Muscle of leg (tissue), 11 donors: Measurements from ENCODE around the gene CDK5RAP2. TPM values are rescaled to one million over a fixed set of nuclear protein-coding genes. Genes with fewer than 3 reads are reported as not detected.

Experiments used
- DNase-seq: peaks from one replicate; pipeline ENCODE4 v3.0.0; 2013
- H3K27ac ChIP-seq: one replicate; pipeline ENCODE4 v1.5.1; 2013; ENCODE audit warnings: mild to moderate bottlenecking, low read length, control low read depth
- H3K27me3 ChIP-seq: one replicate; pipeline ENCODE4 v1.6.1; 2013; ENCODE audit warnings: low read length; ENCODE audit not compliant: control insufficient read depth, insufficient read depth
- H3K36me3 ChIP-seq: one replicate; pipeline ENCODE4 v1.6.1; 2013; ENCODE audit warnings: low read length; ENCODE audit not compliant: control insufficient read depth, insufficient read depth
- H3K4me1 ChIP-seq: one replicate; pipeline ENCODE4 v1.6.1; 2013; ENCODE audit warnings: low read length; ENCODE audit not compliant: control insufficient read depth, insufficient read depth
- H3K4me3 ChIP-seq: one replicate; pipeline ENCODE4 v1.5.1; 2013; ENCODE audit warnings: low read length, control low read depth
- H3K9me3 ChIP-seq: replicated peaks from 2 replicates; pipeline ENCODE4 v1.6.1; 2013; ENCODE audit warnings: low read depth, low read length; ENCODE audit not compliant: control insufficient read depth
- WGBS: methylation state at CpG from one replicate; pipeline ENCODE4 v1.1.5; 2013; ENCODE audit warnings: missing lambda C conversion rate; ENCODE audit not compliant: insufficient coverage; 5-methylcytosine and 5-hydroxymethylcytosine counted together
- polyA plus RNA-seq, 8 donors: library from polyadenylated mRNA; unstranded; fragments of 120-200 nt; gene quantifications; one replicate each; pipeline versions ENCODE4 v1.2.1 to v1.2.3, GENCODE V29; 2013; ENCODE audit warnings: inconsistent platforms in 1 of 8, low replicate concordance in 1 of 8; ENCODE audit not compliant: insufficient read length in 8 of 8, insufficient read depth in 1 of 8
- total RNA-seq: library from RNA; stranded (reverse); fragments of 120-200 nt; gene quantifications from one replicate; pipeline ENCODE4 v1.2.4, GENCODE V29; 2013

CDK5RAP2 gene
- total and polyA plus RNA-seq, 9 donors = 36.8 to 55.1 (median 44.5) TPM

GRCh38 chr9:120368799-120369198 is 211.2 kb downstream of the CDK5RAP2 start:
- Histone ChIP-seq H3K27me3 (no peaks in the 10 kb centered on the region), H3K9me3 (no peaks in the 10 kb centered on the region), H3K4me1 (peaks cover 4% of the 10 kb centered on the region), H3K36me3 (no peaks in the 10 kb centered on the region), H3K4me3 (no peak overlapping the region), H3K27ac (no peak overlapping the region)
- no peak for DNase-seq
- 38% methylated on average over 1 of the region's 1 CpG for WGBS

- peak; percentile 75 for DNase-seq
- 10% methylated on average over 4 of the region's 4 CpGs for WGBS
- Histone ChIP-seq H3K9me3 (no peaks in the 10 kb centered on the region), H3K4me3 (no peak overlapping the region), H3K27ac (no peak overlapping the region), H3K27me3 (no peaks in the 10 kb centered on the region), H3K36me3 (no peaks in the 10 kb centered on the region), H3K4me1 (peaks cover 4% of the 10 kb centered on the region)
These were observed 213.3 kb downstream of the CDK5RAP2 start for GRCh38 chr9:120366644-120367019.

DNA sequence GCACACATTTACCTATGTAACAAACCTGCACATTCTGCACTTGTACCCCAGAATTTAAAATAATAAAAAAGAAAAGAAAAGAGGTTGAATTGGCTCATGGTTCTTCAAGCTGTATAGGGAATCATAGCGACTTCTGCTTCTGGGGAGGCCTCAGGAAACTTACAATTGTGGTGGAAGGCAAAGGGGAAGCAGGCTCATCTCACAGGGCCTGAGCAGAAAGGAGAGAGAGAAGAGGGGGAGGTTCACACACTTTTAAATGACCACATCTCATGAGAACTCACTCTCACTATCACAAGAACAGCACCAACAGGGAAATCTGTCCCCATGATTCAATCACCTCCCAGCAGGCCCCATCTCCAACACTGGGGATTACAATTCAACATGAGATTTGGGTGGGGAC is 214.6 kb downstream of the CDK5RAP2 start:
- no peak for DNase-seq
- no peak overlapping the region for H3K27ac ChIP-seq
- 86% methylated on average over 1 of the region's 1 CpG for WGBS
- H3K4me1 ChIP-seq = peaks cover 4% of the 10 kb centered on the region
- H3K9me3 ChIP-seq = no peaks in the 10 kb centered on the region
- H3K4me3 ChIP-seq = no peak overlapping the region
- H3K36me3 ChIP-seq = no peaks in the 10 kb centered on the region
- no peaks in the 10 kb centered on the region for H3K27me3 ChIP-seq

DNA sequence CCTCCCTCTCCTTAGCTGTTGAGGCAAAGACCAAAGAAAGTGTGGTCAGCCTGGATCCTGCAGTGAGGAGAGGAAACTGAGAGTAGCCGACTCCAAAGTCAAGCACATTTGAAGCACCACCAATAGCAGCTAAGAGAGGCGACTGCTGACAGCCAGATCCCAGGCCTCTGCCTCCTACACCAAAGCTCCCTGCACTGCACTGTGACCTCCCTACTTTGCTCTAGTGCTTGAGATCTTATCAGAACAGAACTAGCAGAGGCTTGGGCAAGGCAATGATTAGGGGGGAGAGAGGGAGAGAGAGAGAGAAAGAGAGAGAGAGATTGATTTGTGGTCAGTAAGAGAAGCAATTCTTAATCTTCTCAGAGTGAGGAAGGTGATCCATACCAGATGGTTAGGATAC is 216.3 kb downstream of the CDK5RAP2 start:
- H3K9me3 ChIP-seq = no peaks in the 10 kb centered on the region
- no peak for DNase-seq

DNA sequence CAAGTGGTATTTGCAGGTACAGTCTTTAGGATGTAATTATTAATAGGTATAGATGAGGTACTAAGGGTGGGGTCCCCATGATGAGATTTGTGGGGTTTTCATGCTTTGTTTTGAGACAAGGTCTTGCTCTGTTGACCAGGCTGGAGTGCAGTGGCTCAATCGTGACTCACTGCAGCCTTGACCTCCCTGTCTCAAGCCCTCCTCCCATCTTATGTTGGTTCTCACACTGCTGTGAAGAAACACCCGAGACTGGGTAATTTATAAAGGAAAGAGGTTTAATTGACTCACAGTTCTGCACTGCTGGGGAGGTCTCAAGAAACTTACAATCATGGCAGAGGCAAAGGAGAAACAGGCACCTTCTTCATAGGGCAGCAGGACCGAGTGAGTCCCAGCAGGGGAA is 217.5 kb downstream of the CDK5RAP2 start:
- H3K27me3 ChIP-seq = no peaks in the 10 kb centered on the region
- H3K4me1 ChIP-seq = peaks cover 4% of the 10 kb centered on the region
- H3K4me3 ChIP-seq = no peak overlapping the region
- H3K9me3 ChIP-seq = no peaks in the 10 kb centered on the region
- no peaks in the 10 kb centered on the region for H3K36me3 ChIP-seq
- WGBS = no CpG with 5 or more reads among the region's 3 CpGs
- DNase-seq = no peak
- H3K27ac ChIP-seq = no peak overlapping the region

More for the DNA sequence above, 216.3 kb downstream of the CDK5RAP2 start:
- Histone ChIP-seq H3K4me3 (no peak overlapping the region), H3K4me1 (peaks cover 4% of the 10 kb centered on the region), H3K36me3 (no peaks in the 10 kb centered on the region), H3K27me3 (no peaks in the 10 kb centered on the region), H3K27ac (no peak overlapping the region)
- no CpG with 5 or more reads among the region's 2 CpGs for WGBS

DNA sequence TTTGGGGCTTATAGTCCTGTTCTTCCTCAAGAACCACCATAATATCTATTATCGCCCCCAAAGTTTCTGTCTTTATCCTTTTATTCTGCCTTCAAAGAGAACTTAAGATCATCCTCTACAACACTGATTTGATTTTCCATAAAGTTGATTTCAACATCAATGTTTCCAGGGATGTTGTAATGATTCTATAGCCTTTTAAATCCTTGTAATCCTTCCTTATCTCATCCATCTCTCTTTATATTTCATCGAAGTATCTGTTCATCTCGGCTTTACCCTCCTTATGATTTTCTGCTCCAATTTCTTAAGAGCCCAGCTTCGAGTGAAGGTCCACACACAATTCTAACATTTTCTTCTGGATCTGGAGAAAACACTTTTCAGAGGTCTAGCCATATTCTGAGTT is 218.4 kb downstream of the CDK5RAP2 start:
- 88% methylated on average over 3 of the region's 4 CpGs for WGBS
- no peaks in the 10 kb centered on the region for H3K36me3 ChIP-seq
- no peaks in the 10 kb centered on the region for H3K9me3 ChIP-seq
- peaks cover 2% of the 10 kb centered on the region for H3K4me1 ChIP-seq
- H3K27me3 ChIP-seq = no peaks in the 10 kb centered on the region
- no peak for DNase-seq
- no peak overlapping the region for H3K4me3 ChIP-seq
- H3K27ac ChIP-seq = no peak overlapping the region

- no peaks in the 10 kb centered on the region for H3K9me3 ChIP-seq
- no peaks in the 10 kb centered on the region for H3K36me3 ChIP-seq
- no peak overlapping the region for H3K4me3 ChIP-seq
- H3K27me3 ChIP-seq = no peaks in the 10 kb centered on the region
- 46% methylated on average over 3 of the region's 4 CpGs for WGBS
- no peaks in the 10 kb centered on the region for H3K4me1 ChIP-seq
- no peak overlapping the region for H3K27ac ChIP-seq
- DNase-seq = no peak
These were observed 219.5 kb downstream of the CDK5RAP2 start for GRCh38 chr9:120360510-120360909.

- no peaks in the 10 kb centered on the region for H3K27me3 ChIP-seq
- 65% methylated on average over 4 of the region's 4 CpGs for WGBS
- no peak for DNase-seq
- no peak overlapping the region for H3K4me3 ChIP-seq
- no peaks in the 10 kb centered on the region for H3K9me3 ChIP-seq
- no peaks in the 10 kb centered on the region for H3K4me1 ChIP-seq
- no peak overlapping the region for H3K27ac ChIP-seq
- H3K36me3 ChIP-seq = no peaks in the 10 kb centered on the region
These were observed 219.9 kb downstream of the CDK5RAP2 start for GRCh38 chr9:120360046-120360445.

- Histone ChIP-seq H3K36me3 (no peaks in the 10 kb centered on the region), H3K4me3 (no peak overlapping the region), H3K27me3 (peaks cover 2% of the 10 kb centered on the region), H3K27ac (no peak overlapping the region), H3K4me1 (no peaks in the 10 kb centered on the region), H3K9me3 (no peaks in the 10 kb centered on the region)
- DNase-seq = no peak
- 86% methylated on average over 6 of the region's 7 CpGs for WGBS
These were observed 221.1 kb downstream of the CDK5RAP2 start for GRCh38 chr9:120358877-120359276.

DNA sequence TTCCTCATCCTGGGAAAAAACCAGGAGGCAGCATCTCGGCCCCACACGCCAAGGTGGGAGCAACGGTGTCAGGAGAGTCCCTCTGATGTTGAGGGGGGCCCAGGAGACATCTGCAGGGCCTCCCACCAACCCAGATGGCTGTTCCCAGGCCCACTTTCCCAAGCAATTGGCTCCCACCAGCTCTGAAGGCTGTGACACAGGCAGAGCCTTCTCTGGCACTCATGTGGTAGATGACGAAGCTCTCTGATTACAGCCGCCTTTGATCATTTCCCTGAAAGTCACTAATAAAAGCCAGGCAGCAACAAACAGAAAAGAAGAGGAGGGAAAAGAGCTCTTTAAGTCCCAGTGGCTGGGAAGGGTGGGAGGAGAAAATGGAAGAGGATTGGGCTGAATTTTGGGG is 226.5 kb downstream of the CDK5RAP2 start:
- peaks cover 10% of the 10 kb centered on the region for H3K4me1 ChIP-seq
- WGBS = 36% methylated on average over 4 of the region's 5 CpGs
- no peak overlapping the region for H3K27ac ChIP-seq
- no peak overlapping the region for H3K4me3 ChIP-seq
- DNase-seq = no peak
- H3K9me3 ChIP-seq = no peaks in the 10 kb centered on the region
- no peaks in the 10 kb centered on the region for H3K36me3 ChIP-seq
- peaks cover 2% of the 10 kb centered on the region for H3K27me3 ChIP-seq

GRCh38 chr9:120351106-120351505 is 228.9 kb downstream of the CDK5RAP2 start:
- H3K4me1 ChIP-seq = peaks cover 11% of the 10 kb centered on the region
- no peaks in the 10 kb centered on the region for H3K9me3 ChIP-seq
- peaks cover 2% of the 10 kb centered on the region for H3K27me3 ChIP-seq
- WGBS = 46% methylated on average over 9 of the region's 9 CpGs
- H3K27ac ChIP-seq = no peak overlapping the region
- no peak for DNase-seq
- H3K4me3 ChIP-seq = no peak overlapping the region
- H3K36me3 ChIP-seq = no peaks in the 10 kb centered on the region
